GM23338 (cell line): ENCODE data around the gene METTL17. TPM values are rescaled to one million over a fixed set of nuclear protein-coding genes. Genes with fewer than 3 reads are reported as not detected.

Experiments
- ATAC-seq: fragments of 200-7000 bp; cut with Tn5 transposase; 3 replicates; pipeline ENCODE4 v1.9.1; 2020
- DNase-seq: peaks from one replicate; pipeline ENCODE4 v3.0.0-alpha.2; 2015; ENCODE audit warnings: low spot score
- H2AFZ ChIP-seq: fragments of 200-600 bp; sonication (generic); 2 replicates; pipeline ENCODE4 v1.8.0; 2016; ENCODE audit warnings: antibody characterized with exemption, mild to moderate bottlenecking, moderate library complexity
- H3F3A ChIP-seq: fragments of 200-600 bp; sonication (generic); replicated peaks from 2 replicates; pipeline ENCODE4 v1.8.0; 2017; ENCODE audit warnings: antibody characterized with exemption, mixed run types, low read depth
- H3K27ac ChIP-seq: fragments of 200-600 bp; sonication (generic); 2 replicates; pipeline ENCODE4 v1.6.1; 2016; ENCODE audit warnings: low read depth
- H3K27me3 ChIP-seq: fragments of 200-600 bp; sonication (generic); 2 replicates; pipeline ENCODE4 v1.8.0; 2016; ENCODE audit warnings: mild to moderate bottlenecking, mixed run types, moderate library complexity; ENCODE audit not compliant: insufficient read depth
- H3K36me3 ChIP-seq: fragments of 200-600 bp; sonication (generic); 2 replicates; pipeline ENCODE4 v1.8.0; 2016; ENCODE audit warnings: mild to moderate bottlenecking; ENCODE audit not compliant: insufficient read depth
- H3K4me1 ChIP-seq: fragments of 200-600 bp; sonication (generic); 2 replicates; pipeline ENCODE4 v1.8.0; 2016; ENCODE audit warnings: mild to moderate bottlenecking, moderate library complexity; ENCODE audit not compliant: insufficient read depth
- H3K4me2 ChIP-seq: fragments of 200-600 bp; sonication (generic); 2 replicates; pipeline ENCODE4 v1.7.1; 2017; ENCODE audit warnings: mixed run types
- H3K4me3 ChIP-seq: fragments of 200-600 bp; sonication (generic); 2 replicates; pipeline ENCODE4 v1.6.1; 2016; ENCODE audit warnings: mixed run types
- H3K79me2 ChIP-seq: fragments of 200-600 bp; sonication (generic); replicated peaks from 2 replicates; pipeline ENCODE4 v1.8.0; 2017; ENCODE audit warnings: mild to moderate bottlenecking; ENCODE audit not compliant: insufficient read depth
- H3K9me2 ChIP-seq: fragments of 200-600 bp; sonication (generic); 2 replicates; pipeline ENCODE4 v1.8.0; 2017; ENCODE audit not compliant: insufficient read depth
- H4K20me1 ChIP-seq: fragments of 200-600 bp; sonication (generic); replicated peaks from 2 replicates; pipeline ENCODE4 v1.8.0; 2017; ENCODE audit warnings: mild to moderate bottlenecking; ENCODE audit not compliant: insufficient read depth
- H3K27ac Mint-ChIP-seq: 2 replicates; pipeline ENCODE4 v1.8.0; 2020; ENCODE audit warnings: inconsistent platforms, mild to moderate bottlenecking, moderate library complexity, mixed read lengths
- H3K27me3 Mint-ChIP-seq: 3 replicates; pipeline ENCODE4 v1.8.0; 2022; ENCODE audit warnings: low read depth, mild to moderate bottlenecking, moderate library complexity, mixed read lengths, inconsistent platforms; ENCODE audit not compliant: insufficient read depth, poor library complexity
- H3K36me3 Mint-ChIP-seq: 3 replicates; pipeline ENCODE4 v1.8.0; 2021; ENCODE audit warnings: low read depth, mild to moderate bottlenecking, inconsistent platforms, moderate library complexity, mixed read lengths
- H3K4me1 Mint-ChIP-seq: 3 replicates; pipeline ENCODE4 v1.8.0; 2020; ENCODE audit warnings: mild to moderate bottlenecking, inconsistent platforms, mixed read lengths
- H3K4me3 Mint-ChIP-seq: 3 replicates; pipeline ENCODE4 v1.8.0; 2021; ENCODE audit warnings: moderate library complexity, mild to moderate bottlenecking, inconsistent platforms, mixed read lengths
- H3K9me3 Mint-ChIP-seq: 3 replicates; pipeline ENCODE4 v1.8.0; 2020; ENCODE audit warnings: moderate library complexity, mild to moderate bottlenecking, inconsistent platforms, mixed read lengths
- CREB1 ChIP-seq: fragments of 250-450 bp; sonication (Bioruptor Pico); IDR thresholded peaks from 2 replicates; pipeline ENCODE4 v1.5.0; 2020; ENCODE audit warnings: low read depth, mild to moderate bottlenecking, moderate library complexity
- EZH2 ChIP-seq: fragments of 200-600 bp; sonication (generic); IDR thresholded peaks from one replicate; pipeline ENCODE4 v1.8.0; 2017; ENCODE audit warnings: antibody characterized with exemption, mild to moderate bottlenecking, low read depth; ENCODE audit not compliant: unreplicated experiment
- EZH2phosphoT487 ChIP-seq: fragments of 200-600 bp; sonication (generic); IDR thresholded peaks from one replicate; pipeline ENCODE4 v1.8.1; 2018; ENCODE audit warnings: antibody characterized with exemption; ENCODE audit not compliant: unreplicated experiment
- JUNB ChIP-seq: IDR thresholded peaks from one replicate; pipeline ENCODE4 v1.6.1; 2016; ENCODE audit warnings: antibody characterized with exemption; ENCODE audit not compliant: unreplicated experiment
- NANOG ChIP-seq: IDR thresholded peaks from 2 replicates; pipeline ENCODE4 v1.6.1; 2016; ENCODE audit warnings: antibody characterized with exemption, borderline replicate concordance
- POLR2AphosphoS5 ChIP-seq: IDR thresholded peaks from 2 replicates; pipeline ENCODE4 v1.6.1; 2016; ENCODE audit warnings: antibody characterized with exemption, low read depth
- STAT1 ChIP-seq: IDR thresholded peaks from one replicate; pipeline ENCODE4 v1.6.1; 2016; ENCODE audit warnings: antibody characterized with exemption; ENCODE audit not compliant: unreplicated experiment
- ZNF114 ChIP-seq: fragments of 250-450 bp; sonication (Bioruptor Pico); IDR thresholded peaks from 2 replicates; pipeline ENCODE4 v1.5.0; 2020; ENCODE audit warnings: mild to moderate bottlenecking, moderate library complexity
- ZNF331 ChIP-seq: fragments of 250-450 bp; sonication (Bioruptor Pico); IDR thresholded peaks from 2 replicates; pipeline ENCODE4 v1.5.0; 2020; ENCODE audit warnings: low read depth, mild to moderate bottlenecking, moderate library complexity
- polyA plus RNA-seq: library from polyadenylated mRNA; unstranded; fragments of >200 nt; fragmentation: Nextera tagmentation; extraction: Ambion mirVana; gene quantifications from 2 replicates; pipeline ENCODE4 v1.2.1, GENCODE V29; 2016
- total RNA-seq: library from RNA; depleted of rRNA; stranded (reverse); fragments of >200 nt; shearing (Covaris generic); gene quantifications from 2 replicates; pipeline ENCODE4 v1.2.3, GENCODE V29; 2014
- TF ChIP-seq, protein P1 (sequence below): fragments of 250-450 bp; sonication (Bioruptor Pico); IDR thresholded peaks from 2 replicates; pipeline ENCODE4 v1.5.0; 2020; ENCODE audit warnings: mild to moderate bottlenecking, moderate library complexity
- TF ChIP-seq, protein P2 (sequence below), 2 experiments: fragments of 200-600 bp in 1 of 2; sonication (generic) in 1 of 2; conservative IDR thresholded peaks; 2 replicates each; pipeline versions ENCODE4 v1.5.1 to v1.6.1; 2016 to 2017; ENCODE audit warnings: antibody characterized with exemption in 2 of 2, low read depth in 2 of 2, mild to moderate bottlenecking in 2 of 2, moderate library complexity in 1 of 2
- TF ChIP-seq, protein P3 (sequence below): IDR thresholded peaks from 2 replicates; pipeline ENCODE4 v1.6.1; 2016; ENCODE audit warnings: antibody characterized with exemption
- TF ChIP-seq, protein P4 (sequence below): IDR thresholded peaks from one replicate; pipeline ENCODE4 v1.6.1; 2018; ENCODE audit warnings: antibody characterized with exemption; ENCODE audit not compliant: unreplicated experiment

The METTL17 gene
- total and polyA plus RNA-seq, 2 experiments from 2014 or later: 74.9 to 156 TPM

DNA sequence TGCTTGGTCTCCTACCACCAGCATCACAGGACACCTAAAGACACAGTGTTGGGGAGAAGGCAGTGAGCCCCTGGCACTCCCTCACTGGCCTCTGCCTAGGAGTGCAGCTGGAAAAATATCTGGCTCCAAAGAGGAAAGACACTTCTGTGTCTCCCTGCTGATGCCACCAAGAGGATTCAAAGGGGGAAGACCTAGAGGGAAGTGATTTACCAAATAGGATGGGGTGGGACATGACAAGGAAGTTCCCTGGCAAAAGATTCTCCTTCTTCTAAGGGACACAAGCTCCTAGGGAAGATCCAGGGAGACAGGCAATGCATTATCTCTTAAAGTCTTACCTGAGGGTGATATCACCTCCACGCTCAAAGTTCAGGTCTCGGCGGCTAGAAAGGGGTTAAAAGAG is 29.0 kb downstream of the METTL17 start:
- ATAC-seq (no peak), DNase-seq (no peak)
- Histone ChIP-seq H4K20me1 (no peaks in the 10 kb centered on the region), H3K36me3 (no peaks in the 10 kb centered on the region), H3K4me2 (no peak overlapping the region), H3K4me3 (no peak overlapping the region), H3K27me3 (peaks cover 16% of the 10 kb centered on the region), H3K9me2 (no peaks in the 10 kb centered on the region), H3K79me2 (no peaks in the 10 kb centered on the region; the same call in 1 of the 2 replicates), H2AFZ (no peak overlapping the region), H3K4me1 (peaks cover 17% of the 10 kb centered on the region), H3F3A (no peaks in the 10 kb centered on the region), H3K27ac (no peak overlapping the region)
- Mint-ChIP-seq H3K4me3 (no peak overlapping the region), H3K27ac (no peak overlapping the region), H3K4me1 (peaks cover 25% of the 10 kb centered on the region), H3K36me3 (peaks cover 19% of the 10 kb centered on the region), H3K27me3 (peaks cover 18% of the 10 kb centered on the region), H3K9me3 (no peaks in the 10 kb centered on the region; the same call in 2 of the 3 replicates)
- TF ChIP-seq CREB1 (CRISPR knock-in tag) (no peak), POLR2AphosphoS5 (no peak), STAT1 (no peak), ZNF331 (CRISPR knock-in tag) (no peak), EZH2 (no peak), JUNB (no peak), EZH2phosphoT487 (no peak), ZNF114 (CRISPR knock-in tag) (no peak), NANOG (no peak)
- TF ChIP-seq, protein P1, sequence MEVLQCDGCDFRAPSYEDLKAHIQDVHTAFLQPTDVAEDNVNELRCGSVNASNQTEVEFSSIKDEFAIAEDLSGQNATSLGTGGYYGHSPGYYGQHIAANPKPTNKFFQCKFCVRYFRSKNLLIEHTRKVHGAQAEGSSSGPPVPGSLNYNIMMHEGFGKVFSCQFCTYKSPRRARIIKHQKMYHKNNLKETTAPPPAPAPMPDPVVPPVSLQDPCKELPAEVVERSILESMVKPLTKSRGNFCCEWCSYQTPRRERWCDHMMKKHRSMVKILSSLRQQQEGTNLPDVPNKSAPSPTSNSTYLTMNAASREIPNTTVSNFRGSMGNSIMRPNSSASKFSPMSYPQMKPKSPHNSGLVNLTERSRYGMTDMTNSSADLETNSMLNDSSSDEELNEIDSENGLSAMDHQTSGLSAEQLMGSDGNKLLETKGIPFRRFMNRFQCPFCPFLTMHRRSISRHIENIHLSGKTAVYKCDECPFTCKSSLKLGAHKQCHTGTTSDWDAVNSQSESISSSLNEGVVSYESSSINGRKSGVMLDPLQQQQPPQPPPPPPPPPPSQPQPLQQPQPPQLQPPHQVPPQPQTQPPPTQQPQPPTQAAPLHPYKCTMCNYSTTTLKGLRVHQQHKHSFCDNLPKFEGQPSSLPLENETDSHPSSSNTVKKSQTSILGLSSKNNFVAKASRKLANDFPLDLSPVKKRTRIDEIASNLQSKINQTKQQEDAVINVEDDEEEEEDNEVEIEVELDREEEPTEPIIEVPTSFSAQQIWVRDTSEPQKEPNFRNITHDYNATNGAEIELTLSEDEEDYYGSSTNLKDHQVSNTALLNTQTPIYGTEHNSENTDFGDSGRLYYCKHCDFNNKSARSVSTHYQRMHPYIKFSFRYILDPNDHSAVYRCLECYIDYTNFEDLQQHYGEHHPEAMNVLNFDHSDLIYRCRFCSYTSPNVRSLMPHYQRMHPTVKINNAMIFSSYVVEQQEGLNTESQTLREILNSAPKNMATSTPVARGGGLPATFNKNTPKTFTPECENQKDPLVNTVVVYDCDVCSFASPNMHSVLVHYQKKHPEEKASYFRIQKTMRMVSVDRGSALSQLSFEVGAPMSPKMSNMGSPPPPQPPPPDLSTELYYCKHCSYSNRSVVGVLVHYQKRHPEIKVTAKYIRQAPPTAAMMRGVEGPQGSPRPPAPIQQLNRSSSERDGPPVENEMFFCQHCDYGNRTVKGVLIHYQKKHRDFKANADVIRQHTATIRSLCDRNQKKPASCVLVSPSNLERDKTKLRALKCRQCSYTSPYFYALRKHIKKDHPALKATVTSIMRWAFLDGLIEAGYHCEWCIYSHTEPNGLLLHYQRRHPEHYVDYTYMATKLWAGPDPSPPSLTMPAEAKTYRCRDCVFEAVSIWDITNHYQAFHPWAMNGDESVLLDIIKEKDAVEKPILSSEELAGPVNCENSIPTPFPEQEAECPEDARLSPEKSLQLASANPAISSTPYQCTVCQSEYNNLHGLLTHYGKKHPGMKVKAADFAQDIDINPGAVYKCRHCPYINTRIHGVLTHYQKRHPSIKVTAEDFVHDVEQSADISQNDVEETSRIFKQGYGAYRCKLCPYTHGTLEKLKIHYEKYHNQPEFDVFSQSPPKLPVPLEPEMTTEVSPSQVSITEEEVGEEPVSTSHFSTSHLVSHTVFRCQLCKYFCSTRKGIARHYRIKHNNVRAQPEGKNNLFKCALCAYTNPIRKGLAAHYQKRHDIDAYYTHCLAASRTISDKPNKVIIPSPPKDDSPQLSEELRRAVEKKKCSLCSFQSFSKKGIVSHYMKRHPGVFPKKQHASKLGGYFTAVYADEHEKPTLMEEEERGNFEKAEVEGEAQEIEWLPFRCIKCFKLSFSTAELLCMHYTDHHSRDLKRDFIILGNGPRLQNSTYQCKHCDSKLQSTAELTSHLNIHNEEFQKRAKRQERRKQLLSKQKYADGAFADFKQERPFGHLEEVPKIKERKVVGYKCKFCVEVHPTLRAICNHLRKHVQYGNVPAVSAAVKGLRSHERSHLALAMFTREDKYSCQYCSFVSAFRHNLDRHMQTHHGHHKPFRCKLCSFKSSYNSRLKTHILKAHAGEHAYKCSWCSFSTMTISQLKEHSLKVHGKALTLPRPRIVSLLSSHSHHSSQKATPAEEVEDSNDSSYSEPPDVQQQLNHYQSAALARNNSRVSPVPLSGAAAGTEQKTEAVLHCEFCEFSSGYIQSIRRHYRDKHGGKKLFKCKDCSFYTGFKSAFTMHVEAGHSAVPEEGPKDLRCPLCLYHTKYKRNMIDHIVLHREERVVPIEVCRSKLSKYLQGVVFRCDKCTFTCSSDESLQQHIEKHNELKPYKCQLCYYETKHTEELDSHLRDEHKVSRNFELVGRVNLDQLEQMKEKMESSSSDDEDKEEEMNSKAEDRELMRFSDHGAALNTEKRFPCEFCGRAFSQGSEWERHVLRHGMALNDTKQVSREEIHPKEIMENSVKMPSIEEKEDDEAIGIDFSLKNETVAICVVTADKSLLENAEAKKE (CRISPR knock-in tag): no peak
- TF ChIP-seq, protein P2, sequence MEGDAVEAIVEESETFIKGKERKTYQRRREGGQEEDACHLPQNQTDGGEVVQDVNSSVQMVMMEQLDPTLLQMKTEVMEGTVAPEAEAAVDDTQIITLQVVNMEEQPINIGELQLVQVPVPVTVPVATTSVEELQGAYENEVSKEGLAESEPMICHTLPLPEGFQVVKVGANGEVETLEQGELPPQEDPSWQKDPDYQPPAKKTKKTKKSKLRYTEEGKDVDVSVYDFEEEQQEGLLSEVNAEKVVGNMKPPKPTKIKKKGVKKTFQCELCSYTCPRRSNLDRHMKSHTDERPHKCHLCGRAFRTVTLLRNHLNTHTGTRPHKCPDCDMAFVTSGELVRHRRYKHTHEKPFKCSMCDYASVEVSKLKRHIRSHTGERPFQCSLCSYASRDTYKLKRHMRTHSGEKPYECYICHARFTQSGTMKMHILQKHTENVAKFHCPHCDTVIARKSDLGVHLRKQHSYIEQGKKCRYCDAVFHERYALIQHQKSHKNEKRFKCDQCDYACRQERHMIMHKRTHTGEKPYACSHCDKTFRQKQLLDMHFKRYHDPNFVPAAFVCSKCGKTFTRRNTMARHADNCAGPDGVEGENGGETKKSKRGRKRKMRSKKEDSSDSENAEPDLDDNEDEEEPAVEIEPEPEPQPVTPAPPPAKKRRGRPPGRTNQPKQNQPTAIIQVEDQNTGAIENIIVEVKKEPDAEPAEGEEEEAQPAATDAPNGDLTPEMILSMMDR (conservative IDR thresholded peaks at IDR 0.05; ENCODE audit: low read depth in 2 of 2): no peak
- TF ChIP-seq, protein P3, sequence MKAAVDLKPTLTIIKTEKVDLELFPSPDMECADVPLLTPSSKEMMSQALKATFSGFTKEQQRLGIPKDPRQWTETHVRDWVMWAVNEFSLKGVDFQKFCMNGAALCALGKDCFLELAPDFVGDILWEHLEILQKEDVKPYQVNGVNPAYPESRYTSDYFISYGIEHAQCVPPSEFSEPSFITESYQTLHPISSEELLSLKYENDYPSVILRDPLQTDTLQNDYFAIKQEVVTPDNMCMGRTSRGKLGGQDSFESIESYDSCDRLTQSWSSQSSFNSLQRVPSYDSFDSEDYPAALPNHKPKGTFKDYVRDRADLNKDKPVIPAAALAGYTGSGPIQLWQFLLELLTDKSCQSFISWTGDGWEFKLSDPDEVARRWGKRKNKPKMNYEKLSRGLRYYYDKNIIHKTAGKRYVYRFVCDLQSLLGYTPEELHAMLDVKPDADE: no peak
- TF ChIP-seq, protein P4, sequence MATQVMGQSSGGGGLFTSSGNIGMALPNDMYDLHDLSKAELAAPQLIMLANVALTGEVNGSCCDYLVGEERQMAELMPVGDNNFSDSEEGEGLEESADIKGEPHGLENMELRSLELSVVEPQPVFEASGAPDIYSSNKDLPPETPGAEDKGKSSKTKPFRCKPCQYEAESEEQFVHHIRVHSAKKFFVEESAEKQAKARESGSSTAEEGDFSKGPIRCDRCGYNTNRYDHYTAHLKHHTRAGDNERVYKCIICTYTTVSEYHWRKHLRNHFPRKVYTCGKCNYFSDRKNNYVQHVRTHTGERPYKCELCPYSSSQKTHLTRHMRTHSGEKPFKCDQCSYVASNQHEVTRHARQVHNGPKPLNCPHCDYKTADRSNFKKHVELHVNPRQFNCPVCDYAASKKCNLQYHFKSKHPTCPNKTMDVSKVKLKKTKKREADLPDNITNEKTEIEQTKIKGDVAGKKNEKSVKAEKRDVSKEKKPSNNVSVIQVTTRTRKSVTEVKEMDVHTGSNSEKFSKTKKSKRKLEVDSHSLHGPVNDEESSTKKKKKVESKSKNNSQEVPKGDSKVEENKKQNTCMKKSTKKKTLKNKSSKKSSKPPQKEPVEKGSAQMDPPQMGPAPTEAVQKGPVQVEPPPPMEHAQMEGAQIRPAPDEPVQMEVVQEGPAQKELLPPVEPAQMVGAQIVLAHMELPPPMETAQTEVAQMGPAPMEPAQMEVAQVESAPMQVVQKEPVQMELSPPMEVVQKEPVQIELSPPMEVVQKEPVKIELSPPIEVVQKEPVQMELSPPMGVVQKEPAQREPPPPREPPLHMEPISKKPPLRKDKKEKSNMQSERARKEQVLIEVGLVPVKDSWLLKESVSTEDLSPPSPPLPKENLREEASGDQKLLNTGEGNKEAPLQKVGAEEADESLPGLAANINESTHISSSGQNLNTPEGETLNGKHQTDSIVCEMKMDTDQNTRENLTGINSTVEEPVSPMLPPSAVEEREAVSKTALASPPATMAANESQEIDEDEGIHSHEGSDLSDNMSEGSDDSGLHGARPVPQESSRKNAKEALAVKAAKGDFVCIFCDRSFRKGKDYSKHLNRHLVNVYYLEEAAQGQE: no peak
